ENCODE data around the gene MYRIP. TPM values are rescaled to one million over a fixed set of nuclear protein-coding genes. Genes with fewer than 3 reads are reported as not detected.
"Not testable (repeated sequence)": the region's sequence is repeated elsewhere in the genome, so short reads cannot be mapped to it uniquely, and the experiment has no call there.

MYRIP gene
- total RNA-seq, 1 experiment from 2014 or later, result 0.59 TPM

GRCh38 chr3:39763390-39763789 is 46.0 kb upstream of the MYRIP start:
- BruUV-seq (replicated peaks), result no TSS peak
- Mint-ChIP-seq H3K4me3 (ENCODE audit: unreplicated experiment) (no peak overlapping the region), H3K27me3 (ENCODE audit: insufficient read depth, unreplicated experiment) (peaks cover 10% of the 10 kb centered on the region), H3K36me3 (ENCODE audit: insufficient read depth, unreplicated experiment) (no peaks in the 10 kb centered on the region), H3K27ac (ENCODE audit: unreplicated experiment) (no peak overlapping the region), H3K9me3 (ENCODE audit: unreplicated experiment) (no peaks in the 10 kb centered on the region), H3K4me1 (ENCODE audit: low read depth, unreplicated experiment) (no peaks in the 10 kb centered on the region)
- H3K4me3 ChIP-seq (ENCODE audit: low read depth, low read length), result no peak overlapping the region
- no peaks in the 10 kb centered on the region for H3K36me3 ChIP-seq (ENCODE audit: control insufficient read depth, insufficient read depth, low read length)
- no peaks in the 10 kb centered on the region for H3K27me3 ChIP-seq (replicated peaks; ENCODE audit: control insufficient read depth, insufficient read depth, low read length)
- no peak for TF ChIP-seq CTCF (IDR thresholded peaks at IDR 0.05; ENCODE audit: insufficient read depth in 1 of 2, low read depth in 1 of 2, low read length in 1 of 2, severe bottlenecking in 1 of 2, unreplicated experiment in 1 of 2)
- no peaks in the 10 kb centered on the region for H3K4me1 ChIP-seq
- DNase-seq, result no peak
- CTCF ChIA-PET, result no interaction called here
- intact Hi-C loops (cut with micrococcal nuclease; ENCODE audit: unreplicated experiment), result no loop called here
- H3K9me3 ChIP-seq, result no peaks in the 10 kb centered on the region
- POLR2A ChIA-PET, result no interaction called here

DNA sequence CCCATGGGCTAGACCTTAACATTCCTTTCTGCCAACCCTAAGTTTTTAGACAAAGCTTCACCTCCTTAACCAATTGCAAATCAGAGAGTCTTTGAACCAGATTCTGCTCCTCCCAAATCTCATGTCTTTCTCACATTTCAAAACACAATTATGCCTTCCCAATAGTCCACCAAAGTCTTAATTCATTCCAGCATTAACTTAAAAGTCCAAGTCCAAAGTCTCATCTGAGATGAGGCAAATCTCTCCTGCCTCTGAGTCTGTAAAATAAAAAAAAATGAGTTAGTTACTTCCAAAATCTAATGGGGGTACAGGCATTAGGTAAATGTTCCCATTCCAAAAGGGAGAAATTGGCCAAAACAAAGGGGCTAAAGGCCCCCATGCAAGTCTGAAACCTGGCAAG is 43.8 kb upstream of the MYRIP start:
- Histone ChIP-seq H3K9me3 (no peaks in the 10 kb centered on the region), H3K27me3 (replicated peaks; ENCODE audit: control insufficient read depth, insufficient read depth, low read length) (no peaks in the 10 kb centered on the region), H3K4me3 (ENCODE audit: low read depth, low read length) (no peak overlapping the region), H3K4me1 (no peaks in the 10 kb centered on the region), H3K36me3 (ENCODE audit: control insufficient read depth, insufficient read depth, low read length) (no peaks in the 10 kb centered on the region)
- H3K27ac Mint-ChIP-seq (ENCODE audit: unreplicated experiment), result no peak overlapping the region
- POLR2A ChIA-PET, result no interaction called here
- DNase-seq, result no peak
- peaks cover 11% of the 10 kb centered on the region for H3K27me3 Mint-ChIP-seq (ENCODE audit: insufficient read depth, unreplicated experiment)
- H3K9me3 Mint-ChIP-seq (ENCODE audit: unreplicated experiment), result no peaks in the 10 kb centered on the region
- H3K36me3 Mint-ChIP-seq (ENCODE audit: insufficient read depth, unreplicated experiment), result no peaks in the 10 kb centered on the region
- no peak overlapping the region for H3K4me3 Mint-ChIP-seq (ENCODE audit: unreplicated experiment)
- intact Hi-C loops (cut with micrococcal nuclease; ENCODE audit: unreplicated experiment), result no loop called here
- no TSS peak for BruUV-seq (replicated peaks)
- H3K4me1 Mint-ChIP-seq (ENCODE audit: low read depth, unreplicated experiment), result no peaks in the 10 kb centered on the region
- TF ChIP-seq CTCF (IDR thresholded peaks at IDR 0.05; ENCODE audit: insufficient read depth in 1 of 2, low read depth in 1 of 2, low read length in 1 of 2, severe bottlenecking in 1 of 2, unreplicated experiment in 1 of 2), result no peak
- CTCF ChIA-PET, result no interaction called here

DNA sequence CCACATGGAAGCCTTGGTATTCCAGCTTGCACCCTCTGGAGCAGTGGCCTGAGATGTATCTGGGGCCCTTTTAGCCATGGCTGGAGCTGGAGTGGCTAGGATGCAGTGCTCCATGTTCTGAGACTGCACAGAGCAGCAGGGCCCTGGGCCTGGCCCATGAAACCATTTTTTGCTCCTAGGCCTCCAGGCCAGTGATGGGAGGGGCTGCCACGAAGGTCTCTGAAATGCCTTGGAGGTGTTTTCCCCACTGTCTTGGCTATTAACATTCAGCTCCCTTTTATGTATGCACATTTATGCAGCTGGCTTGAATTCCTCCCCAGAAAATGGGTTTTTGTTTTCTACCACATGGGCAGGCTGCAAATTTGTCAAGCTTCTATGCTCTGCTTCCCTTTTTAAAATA is 43.0 kb upstream of the MYRIP start:
- no peak overlapping the region for H3K4me3 ChIP-seq (ENCODE audit: low read depth, low read length)
- H3K27me3 ChIP-seq (replicated peaks; ENCODE audit: control insufficient read depth, insufficient read depth, low read length), result no peaks in the 10 kb centered on the region
- ChIA-PET CTCF (no interaction called here), POLR2A (no interaction called here)
- DNase-seq, result no peak
- BruUV-seq (replicated peaks), result no TSS peak
- Mint-ChIP-seq H3K4me3 (ENCODE audit: unreplicated experiment) (no peak overlapping the region), H3K36me3 (ENCODE audit: insufficient read depth, unreplicated experiment) (no peaks in the 10 kb centered on the region), H3K4me1 (ENCODE audit: low read depth, unreplicated experiment) (no peaks in the 10 kb centered on the region), H3K27ac (ENCODE audit: unreplicated experiment) (no peak overlapping the region), H3K27me3 (ENCODE audit: insufficient read depth, unreplicated experiment) (peaks cover 8% of the 10 kb centered on the region), H3K9me3 (ENCODE audit: unreplicated experiment) (no peaks in the 10 kb centered on the region)
- H3K36me3 ChIP-seq (ENCODE audit: control insufficient read depth, insufficient read depth, low read length), result no peaks in the 10 kb centered on the region
- intact Hi-C loops (cut with micrococcal nuclease; ENCODE audit: unreplicated experiment), result no loop called here
- H3K4me1 ChIP-seq, result no peaks in the 10 kb centered on the region
- TF ChIP-seq CTCF (IDR thresholded peaks at IDR 0.05; ENCODE audit: insufficient read depth in 1 of 2, low read depth in 1 of 2, low read length in 1 of 2, severe bottlenecking in 1 of 2, unreplicated experiment in 1 of 2), result no peak
- H3K9me3 ChIP-seq, result no peaks in the 10 kb centered on the region

DNA sequence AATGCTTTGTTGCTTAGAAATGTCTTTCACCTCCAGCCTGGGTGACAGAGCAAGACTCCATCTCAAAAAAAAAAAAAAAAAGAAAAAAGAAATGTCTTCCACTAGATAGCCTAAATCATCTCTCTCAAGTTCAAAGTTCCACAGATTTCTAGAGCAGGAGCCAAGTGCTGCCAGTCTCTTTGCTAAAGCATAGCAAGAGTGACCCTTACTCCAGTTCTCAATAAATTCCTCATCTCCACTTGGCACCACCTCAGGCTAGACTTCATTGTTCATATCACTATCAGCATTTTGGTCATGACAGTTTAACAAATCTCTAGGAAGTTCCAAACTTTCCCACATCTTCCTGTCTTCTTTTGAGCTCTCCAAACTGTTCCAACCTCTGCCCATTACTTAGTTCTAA is 42.5 kb upstream of the MYRIP start:
- CTCF ChIA-PET; H3K9me3 ChIP-seq; DNase-seq; H3K9me3 Mint-ChIP-seq (ENCODE audit: unreplicated experiment); POLR2A ChIA-PET; H3K27me3 Mint-ChIP-seq (ENCODE audit: insufficient read depth, unreplicated experiment); H3K27me3 ChIP-seq (replicated peaks; ENCODE audit: control insufficient read depth, insufficient read depth, low read length); H3K36me3 ChIP-seq (ENCODE audit: control insufficient read depth, insufficient read depth, low read length); H3K4me1 Mint-ChIP-seq (ENCODE audit: low read depth, unreplicated experiment); H3K4me3 Mint-ChIP-seq (ENCODE audit: unreplicated experiment); H3K27ac Mint-ChIP-seq (ENCODE audit: unreplicated experiment); H3K36me3 Mint-ChIP-seq (ENCODE audit: insufficient read depth, unreplicated experiment); H3K4me3 ChIP-seq (ENCODE audit: low read depth, low read length); BruUV-seq (replicated peaks); intact Hi-C loops (cut with micrococcal nuclease; ENCODE audit: unreplicated experiment); H3K4me1 ChIP-seq: not testable (repeated sequence)

DNA sequence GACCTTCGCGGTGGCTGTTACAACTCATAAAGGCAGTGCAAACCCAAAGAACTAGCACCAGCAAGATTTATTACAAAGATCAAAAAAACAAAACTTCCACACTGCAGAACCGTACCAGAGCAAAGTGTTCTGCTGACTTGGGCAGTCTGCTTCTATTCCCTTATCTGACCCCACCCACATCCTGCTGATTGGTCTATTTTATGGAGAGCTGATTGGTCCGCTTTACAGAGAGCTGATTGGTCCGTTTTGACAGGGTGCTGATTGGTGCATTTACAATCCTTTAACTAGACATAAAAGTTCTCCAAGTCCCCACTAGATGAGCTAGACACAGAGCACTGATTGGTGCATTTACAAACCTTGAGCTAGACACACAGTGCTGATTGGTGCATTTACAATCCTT is 31.2 kb upstream of the MYRIP start:
- H3K9me3 Mint-ChIP-seq (ENCODE audit: unreplicated experiment); DNase-seq; H3K4me1 Mint-ChIP-seq (ENCODE audit: low read depth, unreplicated experiment); H3K36me3 ChIP-seq (ENCODE audit: control insufficient read depth, insufficient read depth, low read length); CTCF ChIA-PET; H3K9me3 ChIP-seq; intact Hi-C loops (cut with micrococcal nuclease; ENCODE audit: unreplicated experiment); H3K27ac Mint-ChIP-seq (ENCODE audit: unreplicated experiment); BruUV-seq (replicated peaks); H3K27me3 ChIP-seq (replicated peaks; ENCODE audit: control insufficient read depth, insufficient read depth, low read length); H3K4me3 Mint-ChIP-seq (ENCODE audit: unreplicated experiment); H3K4me3 ChIP-seq (ENCODE audit: low read depth, low read length); H3K4me1 ChIP-seq; H3K36me3 Mint-ChIP-seq (ENCODE audit: insufficient read depth, unreplicated experiment); POLR2A ChIA-PET: not testable (repeated sequence)
- H3K27me3 Mint-ChIP-seq (ENCODE audit: insufficient read depth, unreplicated experiment), result peaks cover 13% of the 10 kb centered on the region
